ENCODE measurements around the gene HSPA8.
"Not testable (repeated sequence)": the region's sequence is repeated elsewhere in the genome, so short reads cannot be mapped to it uniquely, and the experiment has no call there.

HSPA8 gene
- 1,494 to 2,027 reads per million in 2 donors for total RNA-seq

- DNase-seq: peak; percentile 24 to 78 (median 54)
Measured at GRCh38 chr11:123061403-123062157, at the start of gene HSPA8. TSS of gene HSPA8 (minus strand) at chr11:123062136. CDS start at chr11:123061324, 812 bp downstream.

GRCh38 chr11:123111465-123111864 is 49.5 kb upstream of the HSPA8 start:
- peak in 2 of 5 experiments; percentile 6 to 55 for DNase-seq

- peak in 1 of 5 experiments; percentile 5 for DNase-seq
Measured at GRCh38 chr11:123110397-123110796, 48.5 kb upstream of the HSPA8 start.

GRCh38 chr11:123107945-123108495 is 46.1 kb upstream of the HSPA8 start:
- no peak for DNase-seq

- DNase-seq: no peak
Measured at GRCh38 chr11:123104697-123105096, 42.8 kb upstream of the HSPA8 start.

- DNase-seq: peak in 2 of 5 experiments; percentile 6 to 72
Measured at GRCh38 chr11:123103326-123103980, 41.5 kb upstream of the HSPA8 start.

GRCh38 chr11:123100379-123101085 is 38.6 kb upstream of the HSPA8 start:
- no peak for DNase-seq

- no peak for DNase-seq
Measured at GRCh38 chr11:123098990-123099389, 37.1 kb upstream of the HSPA8 start.

- DNase-seq: no peak
Measured at GRCh38 chr11:123093739-123094138, 31.8 kb upstream of the HSPA8 start.

- DNase-seq: no peak
Measured at GRCh38 chr11:123091506-123091905, 29.6 kb upstream of the HSPA8 start.

- not testable (repeated sequence) for DNase-seq
Measured at GRCh38 chr11:123090168-123090567, 28.2 kb upstream of the HSPA8 start.

GRCh38 chr11:123088896-123089295 is 27.0 kb upstream of the HSPA8 start:
- DNase-seq: not testable (repeated sequence)

- DNase-seq: peak in 2 of 5 experiments; percentile 38 to 92
Measured at GRCh38 chr11:123087657-123088056, 25.7 kb upstream of the HSPA8 start.

GRCh38 chr11:123086305-123086704 is 24.4 kb upstream of the HSPA8 start:
- DNase-seq: peak in 1 of 5 experiments; percentile 84

GRCh38 chr11:123085497-123085896 is 23.6 kb upstream of the HSPA8 start:
- DNase-seq: peak in 1 of 5 experiments; percentile 20

GRCh38 chr11:123084454-123084853 is 22.5 kb upstream of the HSPA8 start:
- no peak for DNase-seq

GRCh38 chr11:123083623-123084029 is 21.7 kb upstream of the HSPA8 start:
- DNase-seq: peak in 4 of 5 experiments; percentile 30 to 85 (median 46)

GRCh38 chr11:123082977-123083376 is 21.0 kb upstream of the HSPA8 start:
- DNase-seq: peak in 1 of 5 experiments; percentile 63

GRCh38 chr11:123080015-123080414 is 18.1 kb upstream of the HSPA8 start:
- peak in 1 of 5 experiments; percentile 62 for DNase-seq

GRCh38 chr11:123076484-123076883 is 14.5 kb upstream of the HSPA8 start:
- DNase-seq: no peak

GRCh38 chr11:123073343-123074057 is 11.6 kb upstream of the HSPA8 start:
- DNase-seq: no peak

GRCh38 chr11:123072762-123073161 is 10.8 kb upstream of the HSPA8 start:
- DNase-seq: no peak

Data from T-helper 2 cell (primary cell).